ENCODE data around the gene ABCB9. TPM values are rescaled to one million over a fixed set of nuclear protein-coding genes. Genes with fewer than 3 reads are reported as not detected.

The ABCB9 gene
- total and polyA plus RNA-seq, 2 experiments from 2014 or later: 1.2 to 7.0 TPM

- Histone ChIP-seq H3K9me2 (ENCODE audit: insufficient read depth) (no peaks in the 10 kb centered on the region), H3K4me1 (ENCODE audit: insufficient read depth) (no peaks in the 10 kb centered on the region), H3K4me2 (no peak overlapping the region), H3F3A (replicated peaks; ENCODE audit: low read depth) (no peaks in the 10 kb centered on the region), H3K27ac (ENCODE audit: low read depth) (no peak overlapping the region), H3K27me3 (ENCODE audit: insufficient read depth) (no peaks in the 10 kb centered on the region), H3K4me3 (no peak overlapping the region), H3K36me3 (ENCODE audit: insufficient read depth) (no peaks in the 10 kb centered on the region), H4K20me1 (replicated peaks; ENCODE audit: insufficient read depth) (no peaks in the 10 kb centered on the region), H3K79me2 (replicated peaks; ENCODE audit: insufficient read depth) (no peaks in the 10 kb centered on the region), H2AFZ (no peak overlapping the region)
- Mint-ChIP-seq H3K27me3 (ENCODE audit: insufficient read depth, low read depth, poor library complexity) (peaks cover 15% of the 10 kb centered on the region), H3K4me3 (no peak overlapping the region), H3K27ac (no peak overlapping the region), H3K4me1 (peaks cover 4% of the 10 kb centered on the region; the same call in 1 of the 3 replicates), H3K36me3 (ENCODE audit: low read depth) (no peaks in the 10 kb centered on the region), H3K9me3 (no peaks in the 10 kb centered on the region)
- no peak for ATAC-seq
- TF ChIP-seq CTCF (conservative IDR thresholded peaks at IDR 0.05; ENCODE audit: low read depth in 2 of 2) (no peak), POLR2AphosphoS5 (IDR thresholded peaks at IDR 0.05; ENCODE audit: low read depth) (no peak), ZNF114 (CRISPR knock-in tag; IDR thresholded peaks at IDR 0.05) (no peak)
- DNase-seq (ENCODE audit: low spot score): no peak
Measured at GRCh38 chr12:122917507-122918121, 48.6 kb downstream of the ABCB9 start.

- Histone ChIP-seq H3K4me2 (peak overlapping the region; percentile 55), H3K79me2 (replicated peaks; ENCODE audit: insufficient read depth) (no peaks in the 10 kb centered on the region), H2AFZ (no peak overlapping the region), H3K4me1 (ENCODE audit: insufficient read depth) (peaks cover 5% of the 10 kb centered on the region), H3K36me3 (ENCODE audit: insufficient read depth) (no peaks in the 10 kb centered on the region), H3K4me3 (no peak overlapping the region), H3K27me3 (ENCODE audit: insufficient read depth) (no peaks in the 10 kb centered on the region), H3K27ac (ENCODE audit: low read depth) (no peak overlapping the region), H3F3A (replicated peaks; ENCODE audit: low read depth) (no peaks in the 10 kb centered on the region), H3K9me2 (ENCODE audit: insufficient read depth) (no peaks in the 10 kb centered on the region), H4K20me1 (replicated peaks; ENCODE audit: insufficient read depth) (no peaks in the 10 kb centered on the region; the same call in 1 of the 2 replicates)
- Mint-ChIP-seq H3K27me3 (ENCODE audit: insufficient read depth, low read depth, poor library complexity) (peaks cover 5% of the 10 kb centered on the region), H3K9me3 (no peaks in the 10 kb centered on the region; the same call in 2 of the 3 replicates), H3K36me3 (ENCODE audit: low read depth) (no peaks in the 10 kb centered on the region), H3K4me3 (peak overlapping the region; percentile 23; the same call in 1 of the 3 replicates), H3K27ac (no peak overlapping the region; the same call in 1 of the 2 replicates), H3K4me1 (peaks cover 12% of the 10 kb centered on the region)
- ATAC-seq: peak; percentile 91
- peak; percentile 45 for DNase-seq (ENCODE audit: low spot score)
- TF ChIP-seq STAT1 (IDR thresholded peaks at IDR 0.05; ENCODE audit: unreplicated experiment) (no peak), ETS1 (IDR thresholded peaks at IDR 0.05) (no peak), ZNF331 (CRISPR knock-in tag; IDR thresholded peaks at IDR 0.05; ENCODE audit: low read depth) (no peak), EZH2 (IDR thresholded peaks at IDR 0.05; ENCODE audit: low read depth, unreplicated experiment) (no peak), EZH2phosphoT487 (IDR thresholded peaks at IDR 0.05; ENCODE audit: unreplicated experiment) (no peak), REST (IDR thresholded peaks at IDR 0.05; ENCODE audit: unreplicated experiment) (no peak)
Measured at GRCh38 chr12:122909442-122910288, 56.6 kb downstream of the ABCB9 start.
